H1 (cell line): ENCODE data around the gene MEGF11. TPM values are rescaled to one million over a fixed set of nuclear protein-coding genes. Genes with fewer than 3 reads are reported as not detected.

ENCODE experiments used
- CTCF ChIA-PET: fragments of 300-600 bp; sonication (Branson Sonifier 250); formaldehyde crosslinking; loops from one replicate; lab custom pipeline; 2021; ENCODE audit not compliant: partially characterized antibody; lab: Charles Lee
- POLR2A ChIA-PET: fragments of 300-600 bp; sonication (Branson Sonifier 250); formaldehyde crosslinking; loops from one replicate; lab custom pipeline; 2021; ENCODE audit warnings: inconsistent platforms; ENCODE audit not compliant: partially characterized antibody; lab: Charles Lee
- DNase-seq, 2 experiments: peaks; one replicate each; pipeline versions ENCODE4 v3.0.0 to v3.0.0-alpha.2; 2010 to 2022; ENCODE audit warnings: low spot score in 2 of 2, low read depth in 1 of 2, mixed read lengths in 1 of 2
- FAIRE-seq: peaks from 2 replicates; lab custom pipeline; 2011; peaks lifted over from hg19 to GRCh38; lab: Jason Lieb, UNC
- H2AFZ ChIP-seq: 2 replicates; pipeline ENCODE4 v1.8.1; 2012; ENCODE audit warnings: low read length, inconsistent platforms
- H2AK5ac ChIP-seq: 2 replicates; pipeline ENCODE4 v1.6.1; 2013; ENCODE audit warnings: low read depth, low read length
- H2BK120ac ChIP-seq: replicated peaks from 2 replicates; pipeline ENCODE3; 2013; ENCODE audit warnings: low read depth, low read length, inconsistent platforms
- H2BK12ac ChIP-seq: 2 replicates; pipeline ENCODE4 v1.6.1; 2013; ENCODE audit warnings: low read depth, low read length
- H2BK15ac ChIP-seq: 2 replicates; pipeline ENCODE4 v1.6.1; 2013; ENCODE audit warnings: low read length
- H2BK20ac ChIP-seq: 2 replicates; pipeline ENCODE4 v1.6.1; 2013; ENCODE audit warnings: low read length
- H2BK5ac ChIP-seq: 2 replicates; pipeline ENCODE4 v1.6.1; 2013; ENCODE audit warnings: low read depth, low read length
- H3K14ac ChIP-seq: 2 replicates; pipeline ENCODE4 v1.6.1; 2013; ENCODE audit warnings: inconsistent platforms; ENCODE audit not compliant: insufficient read length
- H3K18ac ChIP-seq: 2 replicates; pipeline ENCODE4 v1.6.1; 2013; ENCODE audit warnings: low read length; ENCODE audit errors: extremely low read depth
- H3K23ac ChIP-seq: 2 replicates; pipeline ENCODE4 v1.6.1; 2013; ENCODE audit warnings: inconsistent platforms; ENCODE audit not compliant: insufficient read length
- H3K23me2 ChIP-seq: 2 replicates; pipeline ENCODE4 v1.6.1; 2013; ENCODE audit warnings: low read depth, low read length
- H3K27ac ChIP-seq: 2 replicates; pipeline ENCODE4 v1.6.1; 2011; ENCODE audit warnings: low read depth, low read length, inconsistent platforms
- H3K27me3 ChIP-seq, 4 experiments: replicated peaks in 1 of 4; 1 replicate in 1 of 4; 2 replicates in 3 of 4; pipeline versions ENCODE4 v1.6.1 to v1.8.1; 2011 to 2013; ENCODE audit warnings: low read length in 3 of 4, mild to moderate bottlenecking in 3 of 4, inconsistent platforms in 2 of 4, mixed read lengths in 2 of 4, moderate library complexity in 1 of 4; ENCODE audit not compliant: control insufficient read depth in 3 of 4, insufficient read depth in 3 of 4; ENCODE audit errors: extremely low read depth in 1 of 4
- H3K36me3 ChIP-seq, 4 experiments: 2 replicates each; pipeline versions ENCODE4 v1.6.1 to v1.8.1; 2011 to 2013; ENCODE audit warnings: mild to moderate bottlenecking in 4 of 4, low read length in 3 of 4, moderate library complexity in 2 of 4, control low read depth in 1 of 4, inconsistent platforms in 1 of 4; ENCODE audit not compliant: insufficient read depth in 4 of 4, control insufficient read depth in 2 of 4
- H3K4ac ChIP-seq: replicated peaks from 2 replicates; pipeline ENCODE3; 2013; ENCODE audit warnings: low read length, low read depth, mixed read lengths, inconsistent platforms; ENCODE audit not compliant: insufficient read length
- H3K4me1 ChIP-seq, 4 experiments: replicated peaks in 1 of 4; 1 replicate in 1 of 4; 2 replicates in 3 of 4; pipeline versions ENCODE4 v1.6.1 to v1.8.1; 2011 to 2013; ENCODE audit warnings: low read length in 3 of 4, inconsistent platforms in 2 of 4, mixed read lengths in 1 of 4; ENCODE audit not compliant: insufficient read depth in 4 of 4, control insufficient read depth in 3 of 4
- H3K4me2 ChIP-seq, 2 experiments: 2 replicates each; pipeline versions ENCODE4 v1.6.1 to v1.8.1; 2011 to 2013; ENCODE audit warnings: low read depth in 2 of 2, low read length in 2 of 2, control low read depth in 1 of 2, inconsistent platforms in 1 of 2, mild to moderate bottlenecking in 1 of 2; ENCODE audit not compliant: insufficient read depth in 1 of 2
- H3K4me3 ChIP-seq, 4 experiments: fragments of 200-600, 300-600 bp in 1 of 4; sonication (generic), shearing (Covaris generic), sonication (Bioruptor Twin) in 1 of 4; 2 replicates each; pipeline versions ENCODE4 v1.5.1 to v1.8.1; 2011 to 2016; ENCODE audit warnings: low read length in 4 of 4, low read depth in 3 of 4, control low read depth in 2 of 4, inconsistent platforms in 2 of 4, mild to moderate bottlenecking in 2 of 4, mixed read lengths in 1 of 4, moderate library complexity in 1 of 4; ENCODE audit not compliant: insufficient read depth in 2 of 4; ENCODE audit errors: extremely low read depth in 1 of 4
- H3K56ac ChIP-seq: replicated peaks from 2 replicates; pipeline ENCODE3; 2013; ENCODE audit warnings: low read depth, mild to moderate bottlenecking, mixed read lengths, low read length, inconsistent platforms; ENCODE audit not compliant: insufficient read length
- H3K79me1 ChIP-seq: 2 replicates; pipeline ENCODE4 v1.6.1; 2013; ENCODE audit warnings: low read depth, low read length, control low read depth
- H3K79me2 ChIP-seq, 2 experiments: 2 replicates each; pipeline versions ENCODE4 v1.6.1 to v1.8.1; 2012 to 2013; ENCODE audit warnings: low read length in 2 of 2, mild to moderate bottlenecking in 2 of 2, inconsistent platforms in 1 of 2; ENCODE audit not compliant: insufficient read depth in 2 of 2, control insufficient read depth in 1 of 2
- H3K9ac ChIP-seq, 4 experiments: replicated peaks in 1 of 4; 1 replicate in 1 of 4; 2 replicates in 3 of 4; pipeline versions ENCODE4 v1.6.1 to v1.8.1; 2011 to 2013; ENCODE audit warnings: low read depth in 3 of 4, low read length in 3 of 4, control low read depth in 2 of 4, mild to moderate bottlenecking in 2 of 4, moderate library complexity in 2 of 4, inconsistent platforms in 1 of 4; ENCODE audit errors: extremely low read depth in 1 of 4
- H3K9me3 ChIP-seq, 2 experiments: 2 replicates each; pipeline versions ENCODE4 v1.6.1 to v1.8.1; 2012 to 2013; ENCODE audit warnings: mild to moderate bottlenecking in 2 of 2, moderate library complexity in 2 of 2, control low read depth in 1 of 2, inconsistent platforms in 1 of 2, low read depth in 1 of 2, low read length in 1 of 2, mixed read lengths in 1 of 2; ENCODE audit not compliant: insufficient read depth in 2 of 2
- H4K20me1 ChIP-seq, 2 experiments: replicated peaks in 1 of 2; 2 replicates each; pipeline versions ENCODE3 to v1.8.1; 2011 to 2013; ENCODE audit warnings: inconsistent platforms in 2 of 2, low read length in 2 of 2, mild to moderate bottlenecking in 1 of 2; ENCODE audit not compliant: insufficient read depth in 2 of 2, control insufficient read depth in 1 of 2
- H4K5ac ChIP-seq: 2 replicates; pipeline ENCODE4 v1.6.1; 2013; ENCODE audit warnings: low read length, low read depth, mixed read lengths, inconsistent platforms; ENCODE audit not compliant: insufficient read length
- H4K8ac ChIP-seq: 2 replicates; pipeline ENCODE4 v1.8.0; 2013; ENCODE audit warnings: mild to moderate bottlenecking, moderate library complexity, low read length, inconsistent platforms; ENCODE audit not compliant: insufficient read depth; ENCODE audit errors: extremely low read depth
- H4K91ac ChIP-seq: replicated peaks from 2 replicates; pipeline ENCODE3; 2013; ENCODE audit warnings: low read length, mixed read lengths, inconsistent platforms; ENCODE audit not compliant: insufficient read length
- CTBP2 ChIP-seq: IDR thresholded peaks from 2 replicates; pipeline ENCODE4 v1.7.0; 2011; ENCODE audit warnings: borderline replicate concordance, mild to moderate bottlenecking, moderate library complexity, mixed read lengths, low read length; ENCODE audit not compliant: insufficient read depth, insufficient read length
- NANOG ChIP-seq: IDR thresholded peaks from 2 replicates; pipeline ENCODE4 v1.6.1; 2011; ENCODE audit warnings: low read length, low read depth, mild to moderate bottlenecking, inconsistent platforms; ENCODE audit not compliant: insufficient read depth, poor library complexity, severe bottlenecking
- RBBP5 ChIP-seq: IDR thresholded peaks from 2 replicates; pipeline ENCODE4 v1.7.1; 2012; ENCODE audit warnings: low read depth, mild to moderate bottlenecking, inconsistent platforms, low read length, moderate library complexity, borderline replicate concordance
- SAP30 ChIP-seq: fragments of 300-600 bp; sonication (generic); IDR thresholded peaks from 2 replicates; pipeline ENCODE4 v1.7.1; 2012; ENCODE audit warnings: low read length, moderate library complexity, mild to moderate bottlenecking, inconsistent platforms; ENCODE audit not compliant: insufficient read depth, insufficient replicate concordance
- SIN3A ChIP-seq, 2 experiments: IDR thresholded peaks in 1 of 2; conservative IDR thresholded peaks in 1 of 2; 2 replicates each; pipeline ENCODE4 v1.6.1; 2011 to 2012; ENCODE audit warnings: low read length in 2 of 2, improper control_type of control experiment in 1 of 2, low read depth in 1 of 2, mild to moderate bottlenecking in 1 of 2
- SRF ChIP-seq: IDR thresholded peaks from 2 replicates; pipeline ENCODE4 v1.6.1; 2011; ENCODE audit warnings: mild to moderate bottlenecking, low read depth, low read length, moderate library complexity
- WGBS, 2 experiments: shearing (Covaris generic) in 1 of 2; methylation state at CpG; one replicate each; pipeline versions ENCODE4 v1.1.6 to v1.1.7; 2013 to 2015; ENCODE audit warnings: low lambda C conversion rate in 2 of 2, mixed read lengths in 2 of 2, inconsistent platforms in 1 of 2, low coverage in 1 of 2, missing lambda C conversion rate in 1 of 2; ENCODE audit not compliant: insufficient replicate concordance in 2 of 2, insufficient coverage in 1 of 2, insufficient read length in 1 of 2; ENCODE audit errors: extremely low coverage in 1 of 2, missing lambda C conversion rate in 1 of 2; 5-methylcytosine and 5-hydroxymethylcytosine counted together
- polyA plus RNA-seq, 7 experiments: library from polyadenylated mRNA; depleted of rRNA in 3 of 7; stranded (reverse) in 5 of 7; unstranded in 2 of 7; fragments of >200 nt in 5 of 7; fragments of 200-250 nt in 2 of 7; gene quantifications; 1 replicate in 5 of 7; 2 replicates in 1 of 7; 4 replicates in 1 of 7; pipeline versions ENCODE4 v1.2.1 to v1.2.3, GENCODE V29; 2011 to 2013; ENCODE audit warnings: missing spikeins in 2 of 7, mixed read lengths in 2 of 7
- total RNA-seq: library from RNA; stranded (reverse); fragmentation: NEBNext Ultra II Directional; extraction: Animal tissue kit (Norgen Biotek cat#: 25700); gene quantifications from 2 replicates; pipeline ENCODE4 v1.2.1, GENCODE V29; 2021

The MEGF11 gene
- total and polyA plus RNA-seq, 2 of the 8 experiments (the other 6 are each of a cell fraction or from before 2014, with no cell fraction given), result 4.4 to 4.8 TPM

DNA sequence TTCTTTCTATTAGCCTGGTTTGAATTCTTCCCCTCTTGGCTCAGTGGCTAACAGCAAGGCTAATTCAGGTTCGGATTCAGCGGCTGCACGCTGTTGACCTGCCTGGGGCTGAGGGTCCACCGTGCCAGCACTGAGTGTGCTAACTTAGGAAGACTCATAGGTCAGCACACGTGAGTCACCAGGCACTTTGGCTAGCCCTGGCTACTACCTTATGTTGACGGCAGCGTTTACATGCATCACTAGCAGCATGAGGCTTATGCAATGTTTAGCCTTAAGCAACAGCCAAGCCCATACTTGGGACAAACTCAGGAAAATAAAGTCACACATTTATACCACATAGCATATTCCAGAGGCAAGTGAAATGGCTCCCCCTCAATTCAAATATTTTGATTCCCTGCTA, 246.6 kb downstream of the MEGF11 start:
- no peak overlapping the region for H3K4me2 ChIP-seq
- H2BK20ac ChIP-seq, result no peak overlapping the region
- H3K27me3 ChIP-seq, result no peaks in the 10 kb centered on the region
- H3K14ac ChIP-seq, result no peak overlapping the region
- no peak overlapping the region for H4K5ac ChIP-seq
- no peak overlapping the region for H3K4ac ChIP-seq
- FAIRE-seq (no peak), DNase-seq (no peak)
- no peaks in the 10 kb centered on the region for H3K79me2 ChIP-seq
- no peak overlapping the region for H3K56ac ChIP-seq
- ChIA-PET POLR2A (no interaction called here), CTCF (interaction anchor here (0.7 to 1.3 kb wide), 6 partner anchors 8 to 263 kb away, joined by 3 read pairs; no protein-coding TSS in a partner anchor)
- H3K18ac ChIP-seq, result no peak overlapping the region
- H2BK12ac ChIP-seq, result no peak overlapping the region
- no peaks in the 10 kb centered on the region for H3K79me1 ChIP-seq
- no peaks in the 10 kb centered on the region for H3K9me3 ChIP-seq
- peaks cover 0 to 5% (median under 1%) of the 10 kb centered on the region in 4 experiments; a peak in 2 of 7 replicates for H3K4me1 ChIP-seq
- H3K27ac ChIP-seq, result no peak overlapping the region
- H4K20me1 ChIP-seq, result peaks cover 0 to 2% of the 10 kb centered on the region in 2 experiments
- no peak overlapping the region for H2BK5ac ChIP-seq
- no peaks in the 10 kb centered on the region for H3K36me3 ChIP-seq
- H2AK5ac ChIP-seq, result no peak overlapping the region
- H4K91ac ChIP-seq, result no peak overlapping the region
- TF ChIP-seq SAP30, result no peak
- no peak for TF ChIP-seq CTBP2
- TF ChIP-seq SIN3A (conservative IDR thresholded peaks at IDR 0.05 in 1 of 2, IDR thresholded peaks at IDR 0.05 in 1 of 2; ENCODE audit: low read depth in 1 of 2, low read length in 2 of 2), result no peak
- TF ChIP-seq NANOG, result no peak
- no peak for TF ChIP-seq RBBP5
- no peak for TF ChIP-seq SRF
- H3K23me2 ChIP-seq, result no peaks in the 10 kb centered on the region
- H2BK120ac ChIP-seq, result no peak overlapping the region
- no peak overlapping the region for H3K9ac ChIP-seq
- H3K23ac ChIP-seq, result no peak overlapping the region
- 85% methylated on average over 7 of the region's 7 CpGs; no CpG with 5 or more reads in 1 of the 2 experiments for WGBS, 2 experiments
- H4K8ac ChIP-seq, result no peak overlapping the region
- H2AFZ ChIP-seq, result no peak overlapping the region
- no peak overlapping the region for H3K4me3 ChIP-seq
- no peak overlapping the region for H2BK15ac ChIP-seq
